GM21381 (cell line): ENCODE measurements around the gene COL13A1.

Source experiments
- ATAC-seq: cut with Tn5 transposase; IDR thresholded peaks from one replicate; pipeline ENCODE4 v1.9.1; 2021; ENCODE audit warnings: mild to moderate bottlenecking, moderate library complexity; ENCODE audit not compliant: unreplicated experiment

Gene COL13A1

DNA sequence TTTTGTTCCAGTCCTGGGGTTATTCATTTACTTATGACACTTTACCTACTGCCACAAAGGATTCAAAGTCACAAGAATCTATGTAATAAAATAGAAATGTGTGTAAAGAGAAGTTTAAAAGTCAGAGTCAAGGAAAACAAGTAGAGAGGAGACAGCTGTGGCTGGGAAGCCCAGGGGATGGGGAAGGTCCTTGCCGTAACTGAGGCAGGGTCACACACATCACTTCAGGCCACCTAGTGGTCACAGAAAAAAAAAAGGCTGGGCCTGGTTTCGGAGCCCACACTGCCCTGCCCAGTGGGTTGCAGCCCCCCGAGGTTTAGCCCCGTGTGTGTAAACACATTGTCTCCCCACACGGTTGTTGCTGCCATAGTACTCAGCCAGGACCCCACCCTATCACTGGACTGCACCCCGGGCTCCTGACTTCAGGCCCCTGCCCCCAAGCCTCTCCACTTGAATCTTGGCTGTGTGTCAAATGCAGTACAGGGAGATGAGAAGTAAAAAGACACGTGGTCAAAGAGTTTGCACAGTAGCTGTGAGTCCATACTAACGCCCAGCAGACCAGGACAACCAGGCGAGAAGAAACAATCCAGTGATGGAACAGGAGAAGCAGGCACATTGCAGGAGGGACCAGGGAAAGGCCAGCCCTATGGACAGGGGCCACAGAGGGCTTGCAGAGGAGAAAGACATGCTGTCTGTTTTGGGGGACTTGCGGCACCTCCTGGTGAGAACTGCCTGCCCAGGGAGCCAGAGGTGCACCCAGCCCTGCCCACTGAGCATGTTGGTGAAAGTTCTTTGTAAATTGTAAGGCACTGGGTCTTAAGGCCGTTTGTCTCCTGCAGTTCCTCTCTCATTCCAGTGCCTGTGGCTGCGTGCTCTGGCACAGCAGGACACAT is 159.5 kb downstream of the COL13A1 start:
- ATAC-seq: no peak

DNA sequence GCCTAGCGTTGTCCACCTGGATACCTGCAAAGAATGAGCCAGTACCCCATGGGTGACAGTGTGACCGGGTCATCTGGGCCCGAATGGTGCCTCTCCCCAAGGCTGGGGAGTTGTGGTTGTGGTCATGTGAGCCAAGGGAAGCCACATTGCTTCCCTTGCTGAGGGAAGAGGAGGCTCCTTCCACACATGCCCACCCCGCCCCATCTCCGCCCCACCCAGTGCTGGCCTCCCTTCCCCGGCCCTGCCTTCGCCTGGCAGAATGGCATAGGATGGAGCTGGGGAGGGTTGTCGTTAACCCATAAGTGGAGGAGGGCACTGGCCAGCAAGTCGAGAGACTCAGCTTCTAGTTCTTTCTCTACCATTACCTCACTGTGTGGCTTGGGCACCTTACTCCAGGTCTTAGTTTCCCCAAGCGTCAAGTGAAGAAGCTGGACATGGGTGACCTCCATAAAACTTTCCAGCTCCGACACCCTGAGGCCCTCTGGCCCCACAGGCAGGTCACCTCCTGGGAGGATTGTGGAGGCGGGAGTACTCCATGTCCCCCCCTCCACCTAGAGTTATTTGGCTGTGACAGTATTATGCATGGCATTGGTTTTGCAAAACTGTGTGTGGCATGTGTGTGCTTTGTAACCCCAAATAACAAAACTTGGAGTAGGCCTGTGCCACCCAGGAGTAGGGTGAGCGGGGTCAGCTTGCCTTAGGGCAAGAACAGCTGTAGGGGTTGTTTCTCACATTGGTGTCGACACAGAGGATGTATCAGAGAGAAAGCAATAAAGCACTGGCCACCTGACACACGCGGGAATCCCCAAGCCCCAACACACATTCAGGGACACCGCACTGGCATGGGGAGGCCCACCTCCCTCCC is 160.4 kb downstream of the COL13A1 start:
- no peak for ATAC-seq

DNA sequence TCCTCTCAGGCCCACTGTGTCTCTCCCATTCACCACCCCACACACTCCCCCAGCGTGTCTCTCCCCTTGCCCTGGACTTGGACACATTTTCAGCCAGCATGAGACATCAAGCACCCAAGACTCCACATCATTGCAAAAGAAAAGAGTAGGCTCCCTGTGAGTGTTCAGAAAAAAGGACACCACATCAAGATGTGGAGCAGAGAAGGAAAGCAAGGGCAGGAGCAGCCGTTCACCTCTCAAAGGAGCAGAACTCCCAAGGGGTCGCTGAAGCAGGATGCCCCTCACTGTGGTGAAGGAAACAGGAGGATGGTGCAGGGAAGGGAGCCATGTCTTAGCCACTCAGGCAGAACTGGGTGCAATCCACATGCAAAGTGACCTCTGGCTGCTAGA is 161.0 kb downstream of the COL13A1 start:
- no peak for ATAC-seq

DNA sequence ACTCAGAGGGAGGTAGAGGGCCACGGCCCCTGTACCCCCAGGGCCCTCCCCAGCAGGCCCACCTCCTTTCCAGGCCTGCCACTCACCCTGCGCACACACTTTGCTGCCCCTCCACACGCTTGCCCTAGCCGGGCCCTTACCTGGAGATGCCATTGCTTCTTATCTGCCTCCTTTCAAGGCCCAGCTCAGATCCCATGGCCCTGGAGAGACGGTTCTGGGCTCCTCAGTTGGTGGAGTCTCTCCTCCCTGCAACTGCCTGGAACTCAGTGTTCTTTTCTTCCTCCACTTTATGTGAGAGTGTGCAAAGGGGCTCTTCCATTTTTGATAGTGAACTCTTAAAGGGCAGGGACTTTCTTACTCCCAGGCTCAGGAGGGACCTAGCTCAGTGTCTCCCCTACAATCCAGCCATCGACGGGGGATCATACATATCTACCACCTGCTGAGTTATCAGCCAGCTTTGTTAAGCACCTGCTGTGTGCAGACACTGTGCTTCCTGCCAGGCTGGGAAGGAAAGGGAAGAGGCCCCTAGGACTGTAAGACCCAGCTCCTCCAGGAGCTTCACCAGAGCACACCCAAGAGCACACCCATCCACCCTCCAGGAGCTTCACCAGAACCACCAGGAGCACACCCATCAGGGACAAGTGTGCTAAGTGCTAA is 161.6 kb downstream of the COL13A1 start:
- no peak for ATAC-seq

DNA sequence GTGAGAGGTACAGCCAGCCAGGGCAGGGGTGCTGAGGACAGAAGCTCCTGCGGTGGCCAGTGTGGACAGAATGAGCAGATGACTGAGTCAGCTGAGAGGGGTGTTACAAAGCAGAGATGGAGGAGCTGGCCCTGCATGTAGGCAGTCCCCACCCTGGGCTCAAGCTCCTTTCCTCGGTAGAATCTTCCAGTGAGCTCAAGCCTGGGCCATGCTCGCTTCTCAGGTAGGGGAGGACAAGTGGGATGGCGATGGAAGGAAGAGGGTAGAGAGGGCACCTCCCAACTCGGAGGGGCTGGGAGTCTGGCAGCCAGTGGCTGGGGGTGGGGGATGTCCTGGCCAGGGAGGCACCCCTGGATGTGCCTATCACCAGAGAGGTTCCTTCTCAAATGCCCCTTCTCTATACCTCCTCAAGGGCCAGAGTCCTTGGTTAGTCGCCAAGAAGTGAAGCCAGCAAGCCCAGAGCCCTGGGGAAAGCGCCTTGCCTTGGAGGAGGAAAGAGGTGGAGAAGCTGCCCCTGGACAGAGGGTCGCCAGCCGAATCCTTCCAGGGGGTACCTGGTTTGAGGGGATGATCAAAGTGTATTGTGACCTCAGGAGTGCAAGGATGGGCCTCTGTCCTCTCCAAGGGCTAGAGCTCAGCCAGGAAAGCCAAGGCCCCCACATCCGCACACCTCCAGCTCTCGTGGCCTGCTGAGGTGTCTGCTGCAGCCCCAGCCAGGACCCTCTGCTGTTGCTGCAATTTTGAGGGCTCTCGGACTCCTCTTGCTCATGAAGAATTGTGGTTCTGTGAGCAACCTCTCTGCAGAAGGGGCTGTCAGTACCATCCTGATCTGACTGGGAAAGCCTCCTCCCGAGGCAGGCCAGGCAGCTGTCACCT is 162.4 kb downstream of the COL13A1 start:
- no peak for ATAC-seq

DNA sequence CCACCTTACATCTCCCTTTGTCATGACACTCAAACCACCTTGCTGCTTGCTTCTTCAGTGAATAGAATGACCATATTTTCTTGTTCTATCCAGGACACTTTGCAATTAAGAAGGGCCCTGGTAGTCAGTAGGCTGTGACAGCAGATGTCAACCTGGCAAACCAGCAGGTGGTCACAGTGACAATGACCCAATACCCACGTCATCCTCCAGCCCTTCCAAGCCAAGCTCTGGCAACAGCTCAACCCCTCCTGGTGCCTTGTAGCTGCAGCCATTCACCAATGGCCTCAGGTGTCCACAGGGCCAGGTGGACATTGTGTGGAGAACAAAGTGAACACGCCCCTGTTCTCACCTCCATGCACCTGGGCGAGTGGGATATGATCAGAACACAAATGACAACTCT is 163.4 kb downstream of the COL13A1 start:
- no peak for ATAC-seq

DNA sequence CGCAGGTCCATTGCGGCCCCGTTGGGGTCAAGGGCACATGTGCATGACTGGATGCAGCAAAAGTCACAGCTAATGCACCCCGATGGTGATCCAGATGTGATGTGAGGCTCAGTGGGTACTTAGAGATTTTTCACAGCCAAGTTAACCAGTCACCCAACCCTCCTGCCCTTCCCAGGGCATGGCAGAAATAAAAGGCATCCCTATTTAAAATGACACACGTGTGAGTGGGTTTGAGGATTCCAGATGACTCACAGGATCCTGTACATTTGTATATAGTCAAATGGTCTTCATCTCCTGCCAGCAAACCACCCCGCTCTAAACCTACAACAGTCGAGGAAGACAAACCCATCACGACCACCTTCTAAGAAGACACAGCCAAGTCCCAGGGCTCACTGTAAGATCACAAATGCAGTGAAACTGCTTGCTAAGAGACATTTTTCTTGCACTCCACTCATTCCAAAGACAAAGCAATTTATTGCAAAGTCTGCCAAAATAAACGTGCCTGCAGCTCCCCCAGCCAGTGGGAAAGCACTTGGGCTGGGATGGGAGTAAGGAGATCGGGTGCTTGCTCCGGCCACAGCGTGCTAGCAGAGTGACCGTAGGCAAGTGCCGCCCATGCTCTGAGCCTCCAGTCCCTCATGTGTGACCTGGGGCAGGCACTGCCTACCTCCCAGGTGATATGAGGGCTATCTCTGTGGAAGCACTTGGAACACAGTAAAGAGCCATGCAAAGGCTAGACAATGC is 164.4 kb downstream of the COL13A1 start:
- ATAC-seq: no peak

DNA sequence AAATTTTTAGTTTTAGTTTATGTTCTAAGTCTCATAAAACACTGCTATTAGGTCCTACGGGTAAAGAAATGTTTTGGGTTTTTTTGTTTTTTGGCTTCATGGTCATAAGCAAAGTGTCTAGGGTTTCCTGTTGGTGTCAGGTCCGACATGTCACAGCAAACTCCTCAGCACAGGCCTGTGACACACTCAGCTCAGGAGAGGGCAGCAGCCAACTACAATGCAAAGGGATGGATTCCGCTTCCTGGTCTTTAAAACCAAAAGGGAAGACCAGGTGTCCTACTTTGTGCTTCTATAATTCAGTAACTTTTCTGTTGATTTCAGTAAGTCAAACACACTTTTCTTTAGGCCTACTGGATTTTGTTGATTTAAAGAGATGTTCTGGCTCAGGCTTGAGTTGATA is 167.1 kb downstream of the COL13A1 start:
- ATAC-seq: no peak

DNA sequence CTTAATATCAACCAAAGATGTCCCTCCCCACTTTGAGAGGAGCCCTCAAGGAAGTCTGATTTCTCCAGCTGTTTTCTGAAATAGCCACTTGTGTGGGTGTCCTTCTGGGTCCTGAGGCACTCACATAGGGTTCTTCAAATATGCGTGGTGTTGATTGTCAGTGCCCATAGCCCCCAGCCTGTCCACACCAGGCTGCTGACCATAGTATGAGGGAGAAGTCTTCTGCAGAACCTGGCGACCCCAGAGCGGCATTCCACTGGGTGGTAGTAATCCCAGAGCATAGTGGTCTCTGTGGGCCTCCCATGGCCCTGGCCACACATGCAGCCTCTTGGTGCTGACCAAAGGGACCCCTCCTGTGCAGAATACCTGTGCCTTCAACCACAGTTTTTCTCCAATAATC is 168.3 kb downstream of the COL13A1 start:
- no peak for ATAC-seq

DNA sequence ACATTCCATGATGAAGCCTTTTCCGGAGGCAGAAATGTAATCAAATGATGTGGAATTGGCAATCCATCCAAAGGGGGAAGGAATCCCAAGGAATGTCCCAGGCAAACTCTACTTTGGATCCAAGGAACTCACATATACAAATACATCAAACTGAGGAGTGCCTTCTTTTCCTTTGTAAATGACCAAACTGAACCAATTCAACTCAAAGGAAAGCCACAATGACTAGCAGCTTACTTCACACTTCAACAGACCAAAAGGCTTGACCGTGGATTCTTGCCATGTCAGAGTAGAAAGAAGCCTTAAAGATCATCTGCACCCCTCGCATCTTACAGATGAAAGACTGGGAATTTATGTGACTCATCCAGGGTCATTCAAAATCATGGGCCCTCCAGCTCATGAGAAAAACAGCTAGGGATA is 171.3 kb downstream of the COL13A1 start:
- ATAC-seq: no peak

DNA sequence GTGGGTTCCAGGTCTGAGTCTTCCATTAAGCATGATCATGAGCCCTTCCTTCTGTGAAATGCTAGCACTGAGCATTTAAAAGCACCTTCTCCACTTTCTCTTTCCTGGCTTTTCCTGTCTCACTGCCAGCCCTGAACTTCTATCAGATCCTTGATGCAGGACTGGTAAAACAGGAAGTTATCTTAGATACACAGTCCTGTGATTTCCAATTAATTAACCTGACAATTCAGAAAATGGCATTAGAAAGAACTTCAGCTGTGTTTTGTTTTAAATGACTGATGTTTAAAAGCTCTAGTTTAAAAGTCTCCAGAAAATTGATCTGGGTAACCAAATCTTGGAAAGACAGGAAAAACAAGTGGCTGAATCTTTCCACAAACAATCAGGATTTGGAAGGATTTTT is 172.0 kb downstream of the COL13A1 start:
- no peak for ATAC-seq

DNA sequence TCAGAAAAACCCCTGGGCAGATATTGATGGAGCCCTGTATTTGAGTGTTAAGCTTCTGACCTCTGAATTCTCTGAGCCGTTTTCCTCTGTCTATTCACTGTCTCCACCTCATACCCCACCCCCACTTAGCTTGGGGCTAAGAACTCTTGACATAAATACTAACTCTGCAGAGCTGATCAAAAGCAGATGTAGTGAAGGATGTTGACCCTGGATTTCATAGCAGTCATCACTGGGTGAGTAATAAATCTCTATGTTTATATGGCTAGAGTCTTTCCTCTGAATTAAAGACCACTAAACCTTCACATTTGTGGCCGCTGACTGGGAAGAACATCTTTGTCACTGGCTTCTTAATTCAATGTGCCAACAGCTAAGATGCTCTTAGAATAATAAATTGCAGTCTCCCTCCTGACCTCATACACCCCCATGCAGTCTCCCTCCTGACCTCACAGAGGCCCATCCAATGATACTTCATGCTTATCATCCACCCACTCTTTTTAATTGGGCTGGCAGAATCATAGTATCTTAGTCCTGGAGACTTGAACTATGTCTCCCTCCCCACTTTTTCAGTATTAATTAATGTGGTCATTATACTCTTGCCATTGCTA is 172.9 kb downstream of the COL13A1 start:
- no peak for ATAC-seq

DNA sequence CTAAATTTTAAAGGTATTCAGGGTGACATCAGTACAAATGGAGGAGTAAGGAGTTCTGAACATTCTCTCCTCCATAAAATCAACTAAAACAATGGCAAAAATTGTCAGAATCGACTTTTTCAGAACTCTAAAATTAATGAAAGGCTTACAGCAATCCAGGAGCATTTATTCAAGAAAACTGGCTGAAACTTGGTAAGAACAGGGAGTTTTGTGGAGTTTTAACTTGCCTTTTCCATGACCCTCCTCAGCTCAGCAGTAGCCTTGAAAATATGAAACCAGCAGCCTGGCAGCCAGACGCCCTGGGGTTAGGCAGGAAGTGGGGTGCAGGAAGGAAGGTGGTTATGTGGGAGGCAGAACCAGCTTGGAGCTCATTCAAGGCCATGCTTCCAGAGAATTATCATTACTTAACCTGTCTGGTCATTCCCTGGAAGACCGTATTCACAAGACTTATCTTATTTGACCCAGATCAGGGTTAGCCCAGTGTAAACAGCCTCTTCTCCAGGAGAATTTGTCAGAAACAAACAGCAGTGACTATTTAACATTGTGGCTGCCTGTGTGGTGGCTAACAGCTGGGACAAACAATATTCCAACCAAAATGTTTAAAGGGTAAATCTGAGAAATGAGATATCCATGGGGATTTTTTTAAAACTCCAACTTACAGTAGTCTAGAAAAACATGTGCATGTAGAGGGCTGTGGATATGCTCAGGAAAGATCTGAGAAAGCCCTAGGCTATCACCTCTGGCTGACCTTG is 175.3 kb downstream of the COL13A1 start:
- no peak for ATAC-seq

DNA sequence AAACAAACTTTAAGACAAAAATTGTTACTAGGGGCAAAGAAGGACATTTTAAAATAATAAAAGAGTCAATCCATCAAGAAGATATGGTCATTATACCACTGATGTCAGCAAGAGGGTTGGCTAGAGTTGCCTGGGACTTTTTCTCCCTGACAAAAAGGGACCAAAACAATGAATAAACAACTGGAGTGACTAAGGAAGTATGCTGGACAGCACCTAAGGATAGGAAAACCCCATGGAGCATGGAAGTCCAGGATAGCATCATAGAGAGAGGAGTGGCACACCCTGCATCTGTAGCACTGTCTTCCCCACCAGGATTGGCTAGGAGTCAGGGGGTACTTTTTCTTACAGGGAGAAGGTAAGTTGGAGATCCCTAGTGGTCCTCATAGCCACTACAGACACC is 177.5 kb downstream of the COL13A1 start:
- no peak for ATAC-seq

DNA sequence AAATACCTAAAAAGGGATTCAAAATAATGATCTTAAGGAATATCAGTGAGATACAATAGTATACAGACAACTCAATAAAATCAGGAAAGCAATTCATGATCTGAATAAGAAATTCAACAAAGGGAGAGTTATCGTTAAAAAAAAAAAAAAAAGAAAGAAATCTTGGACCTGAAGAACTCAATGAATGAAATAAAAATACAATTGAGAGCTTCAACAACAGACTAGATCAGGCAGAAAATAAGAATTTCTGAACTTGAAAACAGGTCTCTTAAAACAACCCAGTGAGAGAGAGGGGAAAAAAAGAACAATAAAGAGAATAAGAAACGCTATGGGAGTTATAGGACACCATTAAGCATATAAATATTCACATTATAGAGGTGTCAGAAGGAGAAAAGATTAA is 179.0 kb downstream of the COL13A1 start:
- ATAC-seq: no peak

DNA sequence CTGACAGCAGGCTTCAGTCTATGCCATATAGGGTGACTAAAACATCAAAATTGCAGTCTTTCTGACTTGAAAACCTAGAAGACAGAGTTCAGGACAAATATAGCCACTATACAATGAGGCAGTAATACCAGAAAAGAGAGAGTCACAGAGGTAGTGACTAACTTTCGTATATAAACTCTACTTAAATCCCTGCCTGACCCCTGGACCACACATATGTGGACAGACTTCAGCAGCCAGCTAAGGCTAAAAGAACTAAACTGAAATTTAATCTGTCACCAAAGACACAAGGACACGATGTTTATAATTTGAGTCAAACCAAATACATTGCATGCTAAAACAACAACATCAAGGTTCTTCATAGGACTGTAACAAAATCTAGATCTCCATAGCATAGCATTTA is 186.4 kb downstream of the COL13A1 start:
- no peak for ATAC-seq

DNA sequence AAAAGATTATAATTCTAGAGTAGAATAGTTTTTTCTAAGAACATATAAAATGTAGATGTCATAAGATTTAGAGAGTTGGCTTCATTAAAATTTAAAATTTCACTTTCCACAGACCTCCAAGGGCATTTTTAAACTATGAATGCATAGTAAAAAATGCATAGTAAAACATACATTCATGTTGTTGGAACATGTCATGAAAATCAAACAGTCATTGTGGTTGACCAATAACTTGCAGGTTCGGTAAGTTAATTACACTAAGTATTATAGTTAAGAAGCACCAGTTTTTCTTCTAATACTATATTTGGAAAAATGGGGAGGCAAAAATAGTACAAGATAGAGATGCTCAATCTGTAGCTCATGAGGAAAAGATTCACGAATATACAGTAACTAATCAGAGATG is 189.4 kb downstream of the COL13A1 start:
- ATAC-seq: no peak

DNA sequence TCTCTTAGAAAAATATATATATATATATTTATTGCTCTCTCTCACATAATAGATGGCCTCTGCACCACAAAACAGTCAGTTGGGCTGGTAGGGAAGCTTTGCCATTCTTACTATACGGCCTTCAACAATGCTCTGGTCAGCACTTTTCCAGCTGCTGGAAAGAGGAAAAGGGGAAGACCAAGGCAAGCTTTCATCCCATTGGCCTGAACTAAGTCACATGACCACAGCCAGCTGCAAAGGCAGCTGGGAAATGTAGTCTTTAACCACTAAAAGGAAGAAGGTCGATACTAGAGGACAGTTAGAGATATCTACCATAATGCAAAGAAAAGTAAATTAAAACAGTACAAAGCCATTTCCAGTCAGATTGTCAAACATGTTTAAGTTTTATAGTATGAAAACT is 192.6 kb downstream of the COL13A1 start:
- ATAC-seq: no peak

DNA sequence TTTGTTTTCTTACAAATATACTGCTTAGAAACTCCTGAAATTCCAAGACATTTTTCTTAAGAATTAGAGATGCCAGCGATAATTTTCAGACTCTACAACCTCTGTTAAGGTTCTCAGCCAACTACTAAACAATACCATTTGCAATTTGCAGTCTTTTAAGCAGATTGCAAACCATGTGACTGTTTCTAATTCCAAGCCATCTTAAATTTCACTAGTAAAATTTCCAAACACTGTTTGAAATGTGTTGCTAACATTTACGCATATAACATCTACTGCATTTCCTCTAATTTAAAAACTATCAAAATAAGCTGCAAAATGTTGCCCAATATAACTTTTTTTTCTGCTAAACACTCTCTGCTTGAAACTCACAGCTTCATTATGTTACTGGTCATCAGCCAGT is 194.9 kb downstream of the COL13A1 start:
- ATAC-seq: no peak
